ENCODE data around the gene ZFAND3.
"Not testable (repeated sequence)": the region's sequence is repeated elsewhere in the genome, so short reads cannot be mapped to it uniquely, and the experiment has no call there.

Gene ZFAND3

GRCh38 chr6:37974943-37975342 lies 155.4 kb downstream of the ZFAND3 start:
- no peak for DNase-seq

GRCh38 chr6:37977715-37978114 lies 158.2 kb downstream of the ZFAND3 start:
- DNase-seq, result no peak

- DNase-seq, result no peak
Measured at GRCh38 chr6:37979392-37980221, 160.1 kb downstream of the ZFAND3 start.

GRCh38 chr6:37980222-37980595 lies 160.7 kb downstream of the ZFAND3 start:
- no peak for DNase-seq

GRCh38 chr6:37981626-37982025 lies 162.1 kb downstream of the ZFAND3 start:
- no peak for DNase-seq

GRCh38 chr6:37982317-37982716 lies 162.8 kb downstream of the ZFAND3 start:
- DNase-seq, result no peak

GRCh38 chr6:37983720-37984501 lies 164.4 kb downstream of the ZFAND3 start:
- DNase-seq, result no peak

GRCh38 chr6:37984578-37984977 lies 165.1 kb downstream of the ZFAND3 start:
- DNase-seq, result no peak

- DNase-seq, result no peak
Measured at GRCh38 chr6:37985355-37985754, 165.8 kb downstream of the ZFAND3 start.

- no peak for DNase-seq
Measured at GRCh38 chr6:37987018-37987417, 167.5 kb downstream of the ZFAND3 start.

- no peak for DNase-seq
Measured at GRCh38 chr6:37987559-37987958, 168.0 kb downstream of the ZFAND3 start.

GRCh38 chr6:37988127-37988526 lies 168.6 kb downstream of the ZFAND3 start:
- DNase-seq, result no peak

GRCh38 chr6:37988696-37989095 lies 169.2 kb downstream of the ZFAND3 start:
- no peak for DNase-seq

- no peak for DNase-seq
Measured at GRCh38 chr6:37990762-37991525, 171.4 kb downstream of the ZFAND3 start.

GRCh38 chr6:37992749-37993148 lies 173.2 kb downstream of the ZFAND3 start:
- no peak for DNase-seq

- DNase-seq, result not testable (repeated sequence)
Measured at GRCh38 chr6:37993194-37993593, 173.7 kb downstream of the ZFAND3 start.

- no peak for DNase-seq
Measured at GRCh38 chr6:37993596-37993995, 174.1 kb downstream of the ZFAND3 start.

- DNase-seq, result no peak
Measured at GRCh38 chr6:37994223-37994622, 174.7 kb downstream of the ZFAND3 start.

GRCh38 chr6:37998366-37998765 lies 178.8 kb downstream of the ZFAND3 start:
- no peak for DNase-seq

- DNase-seq, result no peak
Measured at GRCh38 chr6:38001386-38001785, 181.9 kb downstream of the ZFAND3 start.

- no peak for DNase-seq
Measured at GRCh38 chr6:38004908-38005307, 185.4 kb downstream of the ZFAND3 start.

- DNase-seq, result no peak
Measured at GRCh38 chr6:38011937-38012336, 192.4 kb downstream of the ZFAND3 start.

GRCh38 chr6:38012573-38012972 lies 193.0 kb downstream of the ZFAND3 start:
- no peak for DNase-seq
